ENCODE results near the gene REXO4.

- no peak for TF ChIP-seq EZH2 (IDR thresholded peaks at IDR 0.05; ENCODE audit: borderline replicate concordance, insufficient read depth, low read depth, low read length, poor library complexity, severe bottlenecking)
- TF ChIP-seq, protein P1, sequence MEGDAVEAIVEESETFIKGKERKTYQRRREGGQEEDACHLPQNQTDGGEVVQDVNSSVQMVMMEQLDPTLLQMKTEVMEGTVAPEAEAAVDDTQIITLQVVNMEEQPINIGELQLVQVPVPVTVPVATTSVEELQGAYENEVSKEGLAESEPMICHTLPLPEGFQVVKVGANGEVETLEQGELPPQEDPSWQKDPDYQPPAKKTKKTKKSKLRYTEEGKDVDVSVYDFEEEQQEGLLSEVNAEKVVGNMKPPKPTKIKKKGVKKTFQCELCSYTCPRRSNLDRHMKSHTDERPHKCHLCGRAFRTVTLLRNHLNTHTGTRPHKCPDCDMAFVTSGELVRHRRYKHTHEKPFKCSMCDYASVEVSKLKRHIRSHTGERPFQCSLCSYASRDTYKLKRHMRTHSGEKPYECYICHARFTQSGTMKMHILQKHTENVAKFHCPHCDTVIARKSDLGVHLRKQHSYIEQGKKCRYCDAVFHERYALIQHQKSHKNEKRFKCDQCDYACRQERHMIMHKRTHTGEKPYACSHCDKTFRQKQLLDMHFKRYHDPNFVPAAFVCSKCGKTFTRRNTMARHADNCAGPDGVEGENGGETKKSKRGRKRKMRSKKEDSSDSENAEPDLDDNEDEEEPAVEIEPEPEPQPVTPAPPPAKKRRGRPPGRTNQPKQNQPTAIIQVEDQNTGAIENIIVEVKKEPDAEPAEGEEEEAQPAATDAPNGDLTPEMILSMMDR (IDR thresholded peaks at IDR 0.05), result no peak
These were observed 37.1 kb downstream of the REXO4 start for GRCh38 chr9:133380734-133381133.
